Measurements from ENCODE around the gene TDRD3.
"Not testable (repeated sequence)": the region's sequence is repeated elsewhere in the genome, so short reads cannot be mapped to it uniquely, and the experiment has no call there.

The TDRD3 gene

GRCh38 chr13:60398907-60399589, 2.0 kb downstream of the TDRD3 start:
- DNase-seq (ENCODE audit: low read depth in 2 of 2): no peak

DNA sequence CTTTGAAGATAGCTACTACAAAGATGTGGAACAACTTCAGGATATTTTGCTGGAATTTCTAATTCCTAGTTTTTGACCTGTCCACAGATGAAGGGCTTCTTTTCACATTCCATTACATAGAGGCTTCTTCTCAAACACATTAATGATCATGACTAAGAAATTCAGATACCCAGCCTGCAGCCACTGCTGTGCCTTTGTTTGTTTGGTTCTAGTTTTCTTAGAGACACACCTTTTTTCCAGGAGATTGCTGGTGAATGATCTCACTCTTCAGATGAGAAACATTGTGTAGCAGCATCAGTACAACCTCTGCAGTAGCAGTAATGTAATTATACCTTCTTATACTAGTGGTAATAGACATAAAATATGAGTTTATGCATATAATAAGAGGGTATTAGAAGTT, 5.0 kb downstream of the TDRD3 start:
- DNase-seq (ENCODE audit: low read depth in 2 of 2): no peak

DNA sequence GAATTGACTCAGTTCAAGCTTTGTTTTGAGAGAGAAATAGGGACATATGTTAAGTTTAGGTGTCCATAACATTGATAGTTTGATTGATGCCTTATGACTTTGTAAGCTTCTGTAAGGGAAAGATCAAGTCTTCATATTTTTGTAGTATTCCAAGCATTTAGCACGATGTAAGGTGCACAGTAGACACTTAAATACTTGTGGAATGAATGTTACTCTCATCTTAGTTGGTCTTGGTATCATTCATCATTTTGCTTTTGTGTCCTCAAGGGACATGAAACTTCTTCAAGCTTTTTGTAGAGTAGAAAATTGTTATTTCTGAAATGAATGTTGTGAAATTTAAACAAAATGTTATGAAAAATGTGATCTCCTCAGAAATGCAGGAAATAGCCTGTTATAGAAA, 10.1 kb downstream of the TDRD3 start:
- no peak for DNase-seq (ENCODE audit: low read depth in 2 of 2)

DNA sequence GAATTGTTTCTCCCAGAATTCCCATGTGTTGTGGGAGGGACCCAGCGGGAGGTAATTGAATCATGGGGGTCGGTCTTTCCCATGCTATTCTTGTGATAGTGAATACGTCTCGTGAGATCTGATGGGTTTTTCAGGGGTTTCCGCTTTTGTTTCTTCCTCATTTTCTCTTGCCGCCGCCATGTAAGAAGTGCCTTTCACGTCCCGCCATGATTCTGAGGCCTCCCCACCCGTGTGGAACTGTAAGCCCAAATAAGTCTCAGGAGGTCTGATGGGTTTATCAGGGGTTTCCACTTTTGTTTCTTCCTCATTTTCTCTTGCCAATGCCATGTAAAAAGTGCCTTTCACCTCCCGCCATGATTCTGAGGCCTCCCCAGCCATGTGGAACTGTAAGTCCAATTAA, 10.8 kb downstream of the TDRD3 start:
- not testable (repeated sequence) for DNase-seq (ENCODE audit: low read depth in 2 of 2)

DNA sequence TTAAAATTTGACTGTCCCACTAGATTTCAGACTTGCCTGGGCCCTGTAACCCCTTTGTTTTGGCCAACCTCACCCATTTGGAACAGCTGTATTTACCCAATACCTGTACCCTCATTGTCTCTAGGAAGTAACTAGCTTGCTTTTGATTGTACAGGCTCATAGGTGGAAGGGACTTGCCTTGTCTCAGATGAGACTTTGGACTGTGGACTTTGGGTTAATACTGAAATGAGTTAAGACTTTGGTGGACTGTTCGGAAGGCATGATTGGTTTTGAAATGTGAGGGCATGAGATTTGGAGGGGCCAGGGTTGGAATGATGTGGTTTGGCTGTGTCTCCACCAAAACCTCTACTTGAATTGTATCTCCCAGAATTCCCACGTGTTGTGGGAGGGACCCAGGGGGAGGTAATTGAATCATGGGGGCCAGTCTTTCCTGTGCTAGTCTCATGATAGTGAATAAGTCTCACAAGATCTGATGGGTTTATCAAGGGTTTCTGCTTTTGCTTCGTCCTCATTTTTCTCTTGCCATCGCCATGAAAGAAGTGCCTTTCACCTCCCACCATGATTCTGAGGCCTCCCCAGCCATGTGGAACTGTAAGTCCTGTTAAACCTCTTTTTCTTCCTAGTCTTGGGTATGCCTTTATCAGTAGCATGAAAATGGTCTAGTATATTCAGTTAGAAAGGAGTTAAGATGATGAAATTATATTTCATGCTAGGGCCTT, 12.7 kb downstream of the TDRD3 start:
- not testable (repeated sequence) for DNase-seq (ENCODE audit: low read depth in 2 of 2)

GRCh38 chr13:60410299-60410698, 13.3 kb downstream of the TDRD3 start:
- DNase-seq (ENCODE audit: low read depth in 2 of 2): no peak

GRCh38 chr13:60411464-60411863, 14.4 kb downstream of the TDRD3 start:
- no peak for DNase-seq (ENCODE audit: low read depth in 2 of 2)

DNA sequence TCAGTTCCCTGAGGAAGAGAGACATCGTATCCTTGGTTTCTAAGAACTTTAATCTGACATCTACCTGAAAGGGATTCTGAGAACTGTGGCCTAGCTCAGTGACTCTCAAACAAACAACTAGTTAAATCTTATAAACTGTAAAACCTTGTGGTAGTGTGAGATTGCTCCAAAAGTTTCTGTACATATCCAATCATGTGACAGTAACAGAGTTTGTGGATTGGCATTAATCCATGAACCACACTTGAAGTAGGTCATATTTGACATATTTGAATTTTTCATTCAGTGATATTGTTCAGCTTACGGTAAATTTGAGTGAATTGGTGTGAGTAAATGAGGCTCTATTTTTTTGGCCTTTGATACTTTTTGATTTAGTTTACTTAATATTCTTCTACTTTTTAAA, 15.0 kb downstream of the TDRD3 start:
- no peak for DNase-seq (ENCODE audit: low read depth in 2 of 2)

GRCh38 chr13:60412909-60413616, 16.0 kb downstream of the TDRD3 start:
- no peak for DNase-seq (ENCODE audit: low read depth in 2 of 2)

- DNase-seq (ENCODE audit: low read depth in 2 of 2): no peak
Observed at GRCh38 chr13:60414177-60414576, 17.2 kb downstream of the TDRD3 start.

DNA sequence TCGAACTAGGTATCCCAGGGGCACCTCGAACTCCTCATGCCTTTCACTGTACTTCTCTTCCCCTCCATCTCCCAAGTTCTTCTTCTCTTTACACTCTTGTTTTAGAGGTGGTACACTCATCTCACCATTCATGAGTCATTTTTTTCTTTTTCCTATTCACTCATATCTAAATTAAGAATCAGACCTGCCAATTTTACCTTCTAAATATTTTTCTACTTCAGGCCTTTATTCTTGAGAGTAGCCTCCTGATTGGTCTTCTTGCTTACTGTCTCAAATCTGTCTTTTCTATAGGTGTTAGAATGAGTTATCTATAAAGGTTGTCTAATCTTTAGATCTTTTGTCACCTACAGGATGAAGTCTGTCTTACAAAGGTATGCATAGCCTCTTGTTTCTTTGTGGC, 20.7 kb downstream of the TDRD3 start:
- no peak for DNase-seq (ENCODE audit: low read depth in 2 of 2)

DNA sequence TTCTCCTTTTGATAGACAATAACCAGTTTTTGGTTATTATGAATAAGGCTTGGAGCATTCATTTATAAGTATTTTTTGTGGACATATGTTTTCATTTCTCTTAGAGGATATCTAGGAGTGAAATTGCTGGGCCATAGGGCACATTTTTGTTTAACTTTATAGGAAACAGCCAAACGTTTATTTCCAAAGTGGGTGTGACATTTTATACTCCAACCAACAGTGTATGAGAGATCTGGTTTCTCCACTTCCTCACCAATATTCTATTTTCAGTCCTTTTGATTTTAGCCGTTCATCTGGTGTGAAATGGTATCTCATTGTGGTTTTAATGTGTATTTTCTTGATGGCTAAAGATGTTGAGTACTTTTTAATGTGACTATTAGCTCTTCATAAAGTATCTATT, 21.9 kb downstream of the TDRD3 start:
- DNase-seq (ENCODE audit: low read depth in 2 of 2): no peak

GRCh38 chr13:60425332-60425731, 28.3 kb downstream of the TDRD3 start:
- DNase-seq (ENCODE audit: low read depth in 2 of 2): no peak

DNA sequence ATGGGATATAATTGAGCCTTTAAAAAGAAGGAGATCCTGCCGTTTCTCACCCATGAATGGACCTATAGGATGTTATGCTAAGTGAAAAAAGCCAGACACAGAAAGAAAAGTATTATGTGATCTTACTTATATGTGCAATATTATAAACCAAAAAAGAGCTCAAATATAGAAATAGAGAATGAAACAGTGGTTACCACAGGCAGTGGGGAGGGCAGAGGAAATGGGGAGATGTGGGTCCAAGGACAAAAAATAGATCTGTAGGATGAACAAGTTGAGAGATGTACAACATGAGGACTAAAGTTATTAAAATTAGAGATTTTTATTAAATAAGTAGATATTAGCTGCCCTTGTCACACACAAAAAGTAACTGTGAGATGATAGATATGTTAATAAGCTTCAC, 29.1 kb downstream of the TDRD3 start:
- no peak for DNase-seq (ENCODE audit: low read depth in 2 of 2)

DNA sequence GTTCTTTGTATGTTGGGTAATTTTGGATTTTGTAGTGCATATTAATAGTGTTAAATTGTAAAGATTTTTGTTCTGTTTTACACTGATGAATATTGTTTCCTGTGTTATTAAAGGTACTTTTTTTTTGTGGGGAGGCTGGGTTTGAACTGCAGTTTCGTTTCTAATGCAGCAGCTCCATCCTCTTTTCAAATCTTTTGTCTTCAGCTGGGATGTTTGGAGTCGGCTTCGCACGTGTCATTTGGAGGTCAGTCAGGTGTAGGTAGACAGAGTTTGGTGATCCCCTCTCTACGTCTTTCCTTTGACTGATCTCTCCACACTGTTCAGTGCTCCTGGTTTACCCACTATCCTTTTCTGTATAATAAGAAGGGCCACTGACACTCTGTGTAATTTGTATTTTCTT, 30.3 kb downstream of the TDRD3 start:
- no peak for DNase-seq (ENCODE audit: low read depth in 2 of 2)

- DNase-seq (ENCODE audit: low read depth in 2 of 2): peak; percentile 27 to 30
Observed at GRCh38 chr13:60431108-60431700, 34.2 kb downstream of the TDRD3 start.

- DNase-seq (ENCODE audit: low read depth in 2 of 2): no peak
Observed at GRCh38 chr13:60433505-60433904, 36.5 kb downstream of the TDRD3 start.

DNA sequence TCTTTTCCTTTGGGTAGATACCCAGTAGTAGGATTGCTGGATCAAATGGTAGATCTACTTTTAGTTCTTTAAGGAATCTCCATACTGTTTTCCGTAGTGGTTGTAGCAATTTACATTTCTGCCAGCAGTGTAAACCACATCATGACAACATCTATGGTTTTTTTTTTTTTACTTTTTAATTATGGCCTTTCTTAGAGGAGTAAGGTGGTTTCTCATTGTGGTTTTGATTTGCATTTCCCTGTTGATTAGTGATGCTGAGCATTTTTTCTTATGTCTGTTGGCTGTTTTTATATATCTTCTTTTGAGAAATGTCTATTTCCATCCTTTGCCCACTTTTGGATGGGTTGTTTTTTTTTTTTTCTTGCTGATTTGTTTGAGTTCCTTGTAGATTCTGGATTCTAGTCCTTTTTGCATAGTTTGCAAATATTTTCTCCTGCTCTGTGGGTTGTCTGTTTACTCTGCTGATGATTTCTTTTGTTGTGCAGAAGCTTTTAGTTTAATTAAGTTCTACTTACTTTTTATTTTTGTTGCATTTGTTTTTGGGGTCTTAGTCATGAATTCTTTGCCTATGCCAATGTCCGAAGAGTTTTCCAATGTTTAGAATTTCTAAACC, 38.8 kb downstream of the TDRD3 start:
- no peak for DNase-seq (ENCODE audit: low read depth in 2 of 2)

- DNase-seq (ENCODE audit: low read depth in 2 of 2): no peak
Observed at GRCh38 chr13:60439201-60439600, 42.2 kb downstream of the TDRD3 start.

GRCh38 chr13:60441761-60442160, 44.7 kb downstream of the TDRD3 start:
- no peak for DNase-seq (ENCODE audit: low read depth in 2 of 2)

DNA sequence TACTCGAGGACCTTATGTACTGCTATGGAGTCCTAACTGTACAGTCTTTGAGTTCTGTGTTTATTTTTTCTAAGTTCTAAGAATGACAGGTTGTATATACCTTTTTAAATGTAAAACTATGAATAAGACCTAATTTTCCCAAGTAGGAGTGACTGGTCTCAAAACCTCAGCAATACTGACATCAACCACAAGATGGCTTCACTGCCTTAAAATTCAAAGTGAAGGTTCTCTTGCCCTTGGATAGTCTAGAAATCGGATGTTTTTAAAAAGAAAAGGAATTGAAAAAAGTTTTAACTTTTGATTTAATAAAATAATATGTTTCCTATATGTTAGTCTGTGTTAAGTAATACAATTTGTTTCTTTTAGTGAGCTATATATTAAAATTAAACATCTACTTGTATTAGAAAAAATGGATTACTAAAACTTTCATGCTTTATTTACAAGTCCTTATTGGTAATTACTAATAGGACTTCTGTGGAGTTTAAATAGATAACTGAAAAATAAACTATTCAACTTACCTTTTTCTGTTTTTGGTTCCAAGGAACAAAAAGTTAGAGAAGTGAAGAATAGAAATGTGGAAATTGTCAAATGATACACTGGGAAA, 52.0 kb downstream of the TDRD3 start:
- DNase-seq (ENCODE audit: low read depth in 2 of 2): peak; percentile 15 to 26

GRCh38 chr13:60453490-60453889, 56.5 kb downstream of the TDRD3 start:
- DNase-seq (ENCODE audit: low read depth in 2 of 2): no peak

Measured in fibroblast of skin of left quadriceps (primary cell).